ENCODE data around the gene NLGN4X.

Gene NLGN4X

GRCh38 chrX:6004529-6004928 is 224.1 kb downstream of the NLGN4X start:
- H3K4me3 ChIP-seq (ENCODE audit: insufficient read depth, low read length, poor library complexity, severe bottlenecking): no peak overlapping the region
- H3F3A ChIP-seq (ENCODE audit: insufficient read depth): no peaks in the 10 kb centered on the region
- H3K9me2 ChIP-seq (replicated peaks; ENCODE audit: insufficient read depth, low read length): no peaks in the 10 kb centered on the region
- H3K9ac ChIP-seq (ENCODE audit: low read length): no peak overlapping the region
- H2AFZ ChIP-seq (ENCODE audit: low read depth, low read length, severe bottlenecking): no peak overlapping the region
- no peak overlapping the region for H3K27ac ChIP-seq (ENCODE audit: low read depth, low read length)
- no peaks in the 10 kb centered on the region for H3K9me3 ChIP-seq (ENCODE audit: insufficient read depth, low read length)
- no peak for TF ChIP-seq EZH2phosphoT487 (conservative IDR thresholded peaks at IDR 0.05; ENCODE audit: low read length)
- TF ChIP-seq, protein P1, sequence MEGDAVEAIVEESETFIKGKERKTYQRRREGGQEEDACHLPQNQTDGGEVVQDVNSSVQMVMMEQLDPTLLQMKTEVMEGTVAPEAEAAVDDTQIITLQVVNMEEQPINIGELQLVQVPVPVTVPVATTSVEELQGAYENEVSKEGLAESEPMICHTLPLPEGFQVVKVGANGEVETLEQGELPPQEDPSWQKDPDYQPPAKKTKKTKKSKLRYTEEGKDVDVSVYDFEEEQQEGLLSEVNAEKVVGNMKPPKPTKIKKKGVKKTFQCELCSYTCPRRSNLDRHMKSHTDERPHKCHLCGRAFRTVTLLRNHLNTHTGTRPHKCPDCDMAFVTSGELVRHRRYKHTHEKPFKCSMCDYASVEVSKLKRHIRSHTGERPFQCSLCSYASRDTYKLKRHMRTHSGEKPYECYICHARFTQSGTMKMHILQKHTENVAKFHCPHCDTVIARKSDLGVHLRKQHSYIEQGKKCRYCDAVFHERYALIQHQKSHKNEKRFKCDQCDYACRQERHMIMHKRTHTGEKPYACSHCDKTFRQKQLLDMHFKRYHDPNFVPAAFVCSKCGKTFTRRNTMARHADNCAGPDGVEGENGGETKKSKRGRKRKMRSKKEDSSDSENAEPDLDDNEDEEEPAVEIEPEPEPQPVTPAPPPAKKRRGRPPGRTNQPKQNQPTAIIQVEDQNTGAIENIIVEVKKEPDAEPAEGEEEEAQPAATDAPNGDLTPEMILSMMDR (IDR thresholded peaks at IDR 0.05; ENCODE audit: insufficient read depth, low read length, poor library complexity, severe bottlenecking): no peak
- no peaks in the 10 kb centered on the region for H3K79me2 ChIP-seq (ENCODE audit: insufficient read depth, low read length)
- no peaks in the 10 kb centered on the region for H3K27me3 ChIP-seq (ENCODE audit: low read length)
- H3K4me2 ChIP-seq (ENCODE audit: low read depth, low read length, poor library complexity, severe bottlenecking): no peak overlapping the region
- H3K36me3 ChIP-seq (ENCODE audit: low read length): no peaks in the 10 kb centered on the region
- no peaks in the 10 kb centered on the region for H4K20me1 ChIP-seq (ENCODE audit: low read depth, low read length)

GRCh38 chrX:6002056-6002455 is 226.6 kb downstream of the NLGN4X start:
- no peaks in the 10 kb centered on the region for H3K9me3 ChIP-seq (ENCODE audit: insufficient read depth, low read length)
- TF ChIP-seq, protein P1 (IDR thresholded peaks at IDR 0.05; ENCODE audit: insufficient read depth, low read length, poor library complexity, severe bottlenecking): no peak
- no peak for TF ChIP-seq EZH2phosphoT487 (conservative IDR thresholded peaks at IDR 0.05; ENCODE audit: low read length)
- H3F3A ChIP-seq (ENCODE audit: insufficient read depth): no peaks in the 10 kb centered on the region
- H3K4me2 ChIP-seq (ENCODE audit: low read depth, low read length, poor library complexity, severe bottlenecking): no peak overlapping the region
- no peak overlapping the region for H3K4me3 ChIP-seq (ENCODE audit: insufficient read depth, low read length, poor library complexity, severe bottlenecking)
- H3K27me3 ChIP-seq (ENCODE audit: low read length): no peaks in the 10 kb centered on the region
- H3K79me2 ChIP-seq (ENCODE audit: insufficient read depth, low read length): no peaks in the 10 kb centered on the region
- no peaks in the 10 kb centered on the region for H4K20me1 ChIP-seq (ENCODE audit: low read depth, low read length)
- H3K9me2 ChIP-seq (replicated peaks; ENCODE audit: insufficient read depth, low read length): no peaks in the 10 kb centered on the region
- no peaks in the 10 kb centered on the region for H3K36me3 ChIP-seq (ENCODE audit: low read length)
- H3K9ac ChIP-seq (ENCODE audit: low read length): no peak overlapping the region
- H3K27ac ChIP-seq (ENCODE audit: low read depth, low read length): no peak overlapping the region
- H2AFZ ChIP-seq (ENCODE audit: low read depth, low read length, severe bottlenecking): no peak overlapping the region

DNA sequence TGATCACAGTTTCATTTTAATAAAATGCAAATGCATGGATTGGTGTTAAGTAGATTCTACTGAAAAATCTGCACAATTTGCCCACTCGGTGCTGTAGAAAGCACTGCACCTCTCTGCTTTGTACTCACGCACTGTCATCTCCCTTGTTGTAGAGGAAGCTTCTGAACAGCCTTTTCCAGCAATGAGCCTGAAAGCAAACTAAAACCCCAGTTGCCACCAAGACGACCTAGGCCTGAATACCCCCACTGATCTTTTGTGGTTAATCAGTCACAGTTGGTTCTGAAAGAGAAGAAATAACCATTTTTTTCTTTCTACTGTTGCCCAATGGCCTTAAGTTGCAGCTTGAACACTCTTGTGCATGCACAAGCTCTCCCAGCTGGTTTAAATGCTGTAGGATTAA is 229.8 kb downstream of the NLGN4X start:
- Histone ChIP-seq H3K9me2 (replicated peaks; ENCODE audit: insufficient read depth, low read length) (no peaks in the 10 kb centered on the region), H3K36me3 (ENCODE audit: low read length) (no peaks in the 10 kb centered on the region), H3K79me2 (ENCODE audit: insufficient read depth, low read length) (no peaks in the 10 kb centered on the region), H2AFZ (ENCODE audit: low read depth, low read length, severe bottlenecking) (no peak overlapping the region), H3K27ac (ENCODE audit: low read depth, low read length) (no peak overlapping the region), H3K4me3 (ENCODE audit: insufficient read depth, low read length, poor library complexity, severe bottlenecking) (no peak overlapping the region), H3K27me3 (ENCODE audit: low read length) (no peaks in the 10 kb centered on the region), H3F3A (ENCODE audit: insufficient read depth) (no peaks in the 10 kb centered on the region), H3K4me2 (ENCODE audit: low read depth, low read length, poor library complexity, severe bottlenecking) (no peak overlapping the region), H3K9ac (ENCODE audit: low read length) (no peak overlapping the region), H4K20me1 (ENCODE audit: low read depth, low read length) (no peaks in the 10 kb centered on the region), H3K9me3 (ENCODE audit: insufficient read depth, low read length) (no peaks in the 10 kb centered on the region)
- TF ChIP-seq EZH2phosphoT487 (conservative IDR thresholded peaks at IDR 0.05; ENCODE audit: low read length): no peak
- TF ChIP-seq, protein P1 (IDR thresholded peaks at IDR 0.05; ENCODE audit: insufficient read depth, low read length, poor library complexity, severe bottlenecking): no peak

Measured in SU-DHL-6 (cell line).